HepG2 (cell line): ENCODE measurements around the gene EIF4E1B. TPM values are rescaled to one million over a fixed set of nuclear protein-coding genes. Genes with fewer than 3 reads are reported as not detected.
A peak's percentile ranks its signal among the peaks of the same experiment; 100 is the strongest.
"Not testable (repeated sequence)": the region's sequence is repeated elsewhere in the genome, so short reads cannot be mapped to it uniquely, and the experiment has no call there.

ENCODE experiments used
- ATAC-seq: fragments of 200-7000 bp; cut with Tn5 transposase; 3 replicates; pipeline ENCODE4 v1.9.1; 2020; ENCODE audit warnings: mild to moderate bottlenecking, moderate library complexity
- BruUV-seq: library from RNA; stranded (reverse); fragments of 400-500 nt; replicated peaks from 2 replicates; lab custom pipeline; 2021; lab: Mats Ljungman, UMichigan
- CTCF ChIA-PET: fragments of 300-600 bp; formaldehyde crosslinking; extraction: SDS; loops from one replicate; lab custom pipeline; 2021; ENCODE audit warnings: low total read pairs, inconsistent platforms, low intra/inter-chr PET ratio; lab: Yijun Ruan, JAX
- POLR2A ChIA-PET: fragments of 350-600 bp; sonication (Branson Sonifier 250); formaldehyde crosslinking; loops from one replicate; lab custom pipeline; 2020; ENCODE audit warnings: antibody characterized with exemption, inconsistent platforms; lab: Yijun Ruan, JAX
- DNase-seq: peaks from one replicate; pipeline ENCODE4 v3.0.0-alpha.2; 2015; ENCODE audit warnings: low spot score
- FAIRE-seq: peaks from 3 replicates; lab custom pipeline; 2011; peaks lifted over from hg19 to GRCh38; lab: Jason Lieb, UNC
- H2AFZ ChIP-seq: one replicate; pipeline ENCODE4 v1.6.1; 2011; ENCODE audit warnings: low read length, inconsistent platforms
- H3K27ac ChIP-seq: fragments of 300-600 bp; 3 replicates; pipeline ENCODE4 v1.8.0; 2011; ENCODE audit warnings: mixed run types, mild to moderate bottlenecking, mixed read lengths, low read length, inconsistent platforms; ENCODE audit not compliant: insufficient read depth; ENCODE audit errors: extremely low read length
- H3K27me3 ChIP-seq, 2 experiments: fragments of 200-600 bp in 1 of 2; 2 replicates in 1 of 2; 3 replicates in 1 of 2; pipeline versions ENCODE4 v1.6.0 to v1.8.0; 2011; ENCODE audit warnings: low read length in 2 of 2, mild to moderate bottlenecking in 2 of 2, moderate library complexity in 2 of 2, inconsistent platforms in 1 of 2; ENCODE audit not compliant: insufficient read depth in 2 of 2, control insufficient read depth in 1 of 2
- H3K36me3 ChIP-seq, 2 experiments: fragments of 200-600 bp in 1 of 2; replicated peaks in 1 of 2; 2 replicates in 1 of 2; 3 replicates in 1 of 2; pipeline versions ENCODE4 v1.5.1 to v1.8.0; 2011; ENCODE audit warnings: low read length in 2 of 2, inconsistent platforms in 1 of 2; ENCODE audit not compliant: insufficient read depth in 2 of 2, control insufficient read depth in 1 of 2
- H3K4me1 ChIP-seq: 2 replicates; pipeline ENCODE4 v1.5.1; 2012; ENCODE audit warnings: low read length, inconsistent platforms; ENCODE audit not compliant: insufficient read depth
- H3K4me2 ChIP-seq: 2 replicates; pipeline ENCODE4 v1.6.0; 2011; ENCODE audit warnings: low read depth, low read length, inconsistent platforms
- H3K4me3 ChIP-seq, 3 experiments: fragments of 200-600 bp in 1 of 3; sonication (generic), shearing (Covaris generic) in 1 of 3; replicated peaks in 1 of 3; 2 replicates each; pipeline ENCODE4 v1.5.1; 2011 to 2016; ENCODE audit warnings: low read length in 3 of 3, inconsistent platforms in 2 of 3, low read depth in 2 of 3, mild to moderate bottlenecking in 2 of 3, control low read depth in 1 of 3, mixed read lengths in 1 of 3; ENCODE audit not compliant: insufficient read depth in 1 of 3
- H3K79me2 ChIP-seq: one replicate; pipeline ENCODE4 v1.6.1; 2011; ENCODE audit warnings: low read length, inconsistent platforms; ENCODE audit not compliant: insufficient read depth
- H3K9ac ChIP-seq: 2 replicates; pipeline ENCODE4 v1.6.0; 2011; ENCODE audit warnings: mild to moderate bottlenecking, low read depth, low read length, inconsistent platforms; ENCODE audit not compliant: insufficient read depth
- H3K9me3 ChIP-seq: 2 replicates; pipeline ENCODE4 v1.5.1; 2012; ENCODE audit warnings: mild to moderate bottlenecking, low read length
- H4K20me1 ChIP-seq: 2 replicates; pipeline ENCODE4 v1.6.0; 2011; ENCODE audit warnings: inconsistent platforms, mild to moderate bottlenecking, low read length, moderate library complexity; ENCODE audit not compliant: insufficient read depth
- ARNT ChIP-seq: fragments of 450-650 bp; IDR thresholded peaks from 2 replicates; pipeline ENCODE4 v1.6.1; 2017
- ATM ChIP-seq: fragments of 450-650 bp; IDR thresholded peaks from 2 replicates; pipeline ENCODE4 v1.7.1; 2017; ENCODE audit warnings: mild to moderate bottlenecking, borderline replicate concordance
- CENPT ChIP-seq: sonication (generic); formaldehyde crosslinking; IDR thresholded peaks from 2 replicates; pipeline ENCODE4 v1.8.0; 2022; ENCODE audit warnings: low read depth, mild to moderate bottlenecking, moderate library complexity, missing genetic modification reagents
- CREB1 ChIP-seq, 2 experiments: fragments of 450-650 bp in 1 of 2; IDR thresholded peaks; 2 replicates each; pipeline ENCODE4 v1.6.1; 2016 to 2017; ENCODE audit warnings: control low read depth in 1 of 2, mild to moderate bottlenecking in 1 of 2, missing compliant biosample characterization in 1 of 2, missing genetic modification characterization in 1 of 2
- FOXA1 ChIP-seq, 2 experiments: fragments of 450-650 bp in 1 of 2; sonication (generic) in 1 of 2; formaldehyde crosslinking in 1 of 2; IDR thresholded peaks; 2 replicates each; pipeline versions ENCODE4 v1.4.0 to v1.6.1; 2016 to 2020; ENCODE audit warnings: missing genetic modification reagents in 1 of 2
- FOXK2 ChIP-seq: fragments of 450-650 bp; IDR thresholded peaks from 2 replicates; pipeline ENCODE4 v1.6.1; 2016
- FOXP1 ChIP-seq, 2 experiments: fragments of 450-650 bp in 1 of 2; IDR thresholded peaks; 2 replicates each; pipeline ENCODE4 v1.6.1; 2017 to 2018; ENCODE audit warnings: antibody characterized with exemption in 1 of 2
- HOXA9 ChIP-seq: sonication (generic); formaldehyde crosslinking; IDR thresholded peaks from 2 replicates; pipeline ENCODE4 v1.8.1; 2022; ENCODE audit warnings: missing genetic modification reagents, mild to moderate bottlenecking, moderate library complexity, borderline replicate concordance
- IKZF1 ChIP-seq: fragments of 450-650 bp; IDR thresholded peaks from 2 replicates; pipeline ENCODE4 v1.7.1; 2016
- PLRG1 ChIP-seq: fragments of 450-650 bp; conservative IDR thresholded peaks from 2 replicates; pipeline ENCODE4 v1.6.1; 2016
- SMAD1 ChIP-seq: sonication (generic); formaldehyde crosslinking; IDR thresholded peaks from 2 replicates; pipeline ENCODE4 v1.4.0; 2020; ENCODE audit warnings: missing genetic modification reagents, low read depth, mild to moderate bottlenecking, borderline replicate concordance
- SOX6 ChIP-seq, 2 experiments: fragments of 450-650 bp in 1 of 2; sonication (generic) in 1 of 2; formaldehyde crosslinking in 1 of 2; IDR thresholded peaks; 2 replicates each; pipeline versions ENCODE4 v1.4.0 to v1.6.1; 2017 to 2020; ENCODE audit warnings: antibody characterized with exemption in 1 of 2, mild to moderate bottlenecking in 1 of 2, missing genetic modification reagents in 1 of 2
- SP1 ChIP-seq, 2 experiments: fragments of 450-650 bp in 1 of 2; sonication (generic) in 1 of 2; formaldehyde crosslinking in 1 of 2; IDR thresholded peaks; 2 replicates each; pipeline versions ENCODE4 v1.4.0 to v1.6.1; 2016 to 2020; ENCODE audit warnings: missing genetic modification reagents in 1 of 2
- ZNF224 ChIP-seq: sonication (generic); formaldehyde crosslinking; IDR thresholded peaks from 2 replicates; pipeline ENCODE4 v1.5.0; 2020; ENCODE audit warnings: mild to moderate bottlenecking, missing genetic modification reagents
- ZNF282 ChIP-seq: fragments of 450-650 bp; IDR thresholded peaks from 2 replicates; pipeline ENCODE4 v1.6.1; 2018; ENCODE audit not compliant: partially characterized antibody
- ZNF780A ChIP-seq: sonication (generic); formaldehyde crosslinking; IDR thresholded peaks from 2 replicates; pipeline ENCODE4 v1.8.0; 2022; ENCODE audit warnings: mild to moderate bottlenecking, missing genetic modification reagents, moderate library complexity
- ZNF879 ChIP-seq: sonication (generic); formaldehyde crosslinking; IDR thresholded peaks from 2 replicates; pipeline ENCODE4 v1.8.1; 2023; ENCODE audit warnings: missing genetic modification reagents
- WGBS: methylation state at CpG from one replicate; pipeline ENCODE4 v1.1.6; 2017; ENCODE audit warnings: low lambda C conversion rate; 5-methylcytosine and 5-hydroxymethylcytosine counted together
- in situ Hi-C: cut with HindIII; loops from 2 replicates; pipeline ENCODE4 v1.10.0; 2017; ENCODE audit warnings: low pct_unique_long_range_greater_than_20kb; ENCODE audit not compliant: extremely low pct_ligation_motif_present
- intact Hi-C: fragments of 100-400 bp; cut with micrococcal nuclease; formaldehyde crosslinking; loops from one replicate; pipeline ENCODE4 v1.10.0; 2022; ENCODE audit not compliant: unreplicated experiment
- polyA plus RNA-seq, 8 experiments: library from polyadenylated mRNA; depleted of rRNA in 3 of 8; stranded (reverse) in 7 of 8; unstranded in 1 of 8; fragments of >200 nt; fragmentation: Illumina TruSeq in 4 of 8; extraction: Trizol in 4 of 8; gene quantifications; 2 replicates each; pipeline versions ENCODE4 v1.2.1 to v1.2.3, GENCODE V29; 2011 to 2016; ENCODE audit warnings: low read depth in 4 of 8, missing spikeins in 1 of 8, mixed read lengths in 1 of 8; ENCODE audit not compliant: insufficient read depth in 1 of 8
- total RNA-seq, 5 experiments: library from RNA; depleted of rRNA; stranded (reverse); fragments of >200 nt; fragmentation: Illumina TruSeq; extraction: Trizol; gene quantifications; 2 replicates each; pipeline ENCODE4 v1.2.3, GENCODE V29; 2016; ENCODE audit warnings: low read depth in 1 of 5

EIF4E1B gene
- total and polyA plus RNA-seq, 2 of the 13 experiments (the other 11 are each of a cell fraction or from before 2014, with no cell fraction given): not detected

DNA sequence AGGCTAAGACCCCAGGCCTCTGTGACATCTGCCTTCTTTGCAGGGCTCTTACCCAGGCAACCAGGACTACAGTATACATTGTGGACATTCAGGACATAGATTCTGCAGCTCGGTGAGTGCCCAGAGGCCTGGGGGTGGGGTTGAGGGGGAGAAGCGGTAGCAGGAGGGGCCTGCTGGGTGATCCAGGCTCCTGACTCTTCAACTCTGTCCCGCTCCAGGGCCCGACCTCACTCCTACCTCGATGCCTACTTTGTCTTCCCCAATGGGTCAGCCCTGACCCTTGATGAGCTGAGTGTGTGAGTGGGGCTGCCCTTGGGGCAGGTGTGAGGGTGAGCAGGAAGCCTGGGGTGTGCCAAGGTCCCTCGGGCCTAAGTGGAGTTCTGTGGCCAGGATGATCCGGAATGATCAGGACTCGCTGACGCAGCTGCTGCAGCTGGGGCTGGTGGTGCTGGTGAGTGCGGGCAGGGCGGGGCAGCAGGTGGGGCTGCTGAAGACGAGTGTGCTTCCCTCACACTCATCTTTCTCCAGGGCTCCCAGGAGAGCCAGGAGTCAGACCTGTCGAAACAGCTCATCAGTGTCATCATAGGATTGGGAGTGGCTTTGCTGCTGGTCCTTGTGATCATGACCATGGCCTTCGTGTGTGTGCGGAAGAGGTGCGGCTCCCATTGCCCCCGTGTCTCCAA is 40.3 kb upstream of the EIF4E1B start:
- no peak for FAIRE-seq
- WGBS: 97% methylated on average over 12 of the region's 17 CpGs
- BruUV-seq: no TSS peak

DNA sequence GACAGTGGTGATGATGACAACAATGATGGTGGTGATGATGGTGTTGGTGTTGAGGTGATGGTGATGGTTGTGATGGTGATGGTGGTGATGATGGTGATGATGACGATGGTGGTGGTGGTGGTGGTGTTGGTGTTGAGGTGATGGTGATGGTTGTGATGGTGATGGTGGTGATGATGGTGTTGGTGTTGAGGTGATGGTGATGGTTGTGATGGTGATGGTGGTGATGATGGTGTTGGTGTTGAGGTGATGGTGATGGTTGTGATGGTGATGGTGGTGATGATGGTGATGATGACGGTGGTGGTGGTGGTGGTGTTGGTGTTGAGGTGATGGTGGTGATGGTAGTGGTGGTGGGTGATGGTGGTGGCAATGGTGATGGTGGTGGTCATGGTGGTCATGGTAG is 38.8 kb upstream of the EIF4E1B start:
- ATAC-seq; DNase-seq; H3K9ac ChIP-seq; H3K9me3 ChIP-seq; CTCF ChIA-PET; H3K79me2 ChIP-seq; H3K4me3 ChIP-seq; H3K4me1 ChIP-seq; POLR2A ChIA-PET; H4K20me1 ChIP-seq; intact Hi-C loops; BruUV-seq; H3K27ac ChIP-seq; H3K4me2 ChIP-seq; H2AFZ ChIP-seq; H3K27me3 ChIP-seq; TF ChIP-seq FOXP1, SOX6, SP1, FOXA1, CREB1 (CRISPR knock-in tag; IDR thresholded peaks at IDR 0.05): not testable (repeated sequence)
- FAIRE-seq: peak; percentile 44
- H3K36me3 ChIP-seq: peaks cover 0 to 13% of the 10 kb centered on the region in 2 experiments; a peak in 1 of 5 replicates
- in situ Hi-C loops: loop anchor here (25.0 kb wide), 1 partner anchor 854 kb away; no protein-coding TSS in a partner anchor
- WGBS: 65% methylated on average over 2 of the region's 2 CpGs
- TF ChIP-seq FOXP1 (IDR thresholded peaks at IDR 0.05): peak; percentile 70; the same call in 1 of the 2 replicates
- 0 out of 2 replicates have a peak, but pooled peaks have one; percentile 65 for TF ChIP-seq SOX6 (IDR thresholded peaks at IDR 0.05)
- TF ChIP-seq ZNF282: peak; percentile 79
- TF ChIP-seq HOXA9 (CRISPR knock-in tag): 0 out of 2 replicates have a peak, but pooled peaks have one; percentile 62
- TF ChIP-seq FOXK2: 0 out of 2 replicates have a peak, but pooled peaks have one; percentile 43
- 0 out of 2 replicates have a peak, but pooled peaks have one; percentile 32 for TF ChIP-seq CENPT (CRISPR knock-in tag)
- TF ChIP-seq ATM: peak; percentile 90; the same call in 1 of the 2 replicates
- TF ChIP-seq ZNF780A (CRISPR knock-in tag): 0 out of 2 replicates have a peak, but pooled peaks have one; percentile 38
- TF ChIP-seq IKZF1: peak; percentile 97; the same call in 1 of the 2 replicates
- 0 out of 2 replicates have a peak, but pooled peaks have one; percentile 35 for TF ChIP-seq SP1 (IDR thresholded peaks at IDR 0.05)
- 0 out of 2 replicates have a peak, but pooled peaks have one; percentile 79 for TF ChIP-seq ARNT
- peak; percentile 49; the same call in 1 of the 2 replicates for TF ChIP-seq FOXA1 (IDR thresholded peaks at IDR 0.05)
- 0 out of 2 replicates have a peak, but pooled peaks have one; percentile 66 for TF ChIP-seq PLRG1
- TF ChIP-seq CREB1 (IDR thresholded peaks at IDR 0.05): peak; percentile 91

More for the DNA sequence above, 40.3 kb upstream of the EIF4E1B start:
- CTCF ChIA-PET: no interaction called here
- H3K9ac ChIP-seq: no peak overlapping the region
- DNase-seq (no peak), ATAC-seq (no peak)
- no peak overlapping the region for H3K27ac ChIP-seq
- intact Hi-C loops (no loop called here), in situ Hi-C loops (loop anchor here (25.0 kb wide), 1 partner anchor 853 kb away; no protein-coding TSS in a partner anchor)
- H3K9me3 ChIP-seq: peaks cover 4% of the 10 kb centered on the region
- H3K4me3 ChIP-seq: no peak overlapping the region
- no peaks in the 10 kb centered on the region; a peak in 1 of 5 replicates for H3K27me3 ChIP-seq
- H2AFZ ChIP-seq: no peak overlapping the region
- POLR2A ChIA-PET: no interaction called here
- no peak overlapping the region for H3K4me2 ChIP-seq
- no peaks in the 10 kb centered on the region for H3K4me1 ChIP-seq
- H3K79me2 ChIP-seq: no peaks in the 10 kb centered on the region
- H3K36me3 ChIP-seq: peaks cover 0 to 16% of the 10 kb centered on the region in 2 experiments; a peak in 3 of 5 replicates
- H4K20me1 ChIP-seq: no peaks in the 10 kb centered on the region
- TF ChIP-seq SMAD1 (CRISPR knock-in tag): no peak
- TF ChIP-seq ZNF879 (CRISPR knock-in tag): no peak
- no peak for TF ChIP-seq ZNF224 (CRISPR knock-in tag)
